Loucy (cell line): Measurements from ENCODE around the gene RBM48.

Experiments
- H2AFZ ChIP-seq: fragments of 200-600 bp; sonication (generic); 2 replicates; pipeline ENCODE4 v1.6.0; 2016; ENCODE audit warnings: antibody characterized with exemption, mild to moderate bottlenecking, low read length, moderate library complexity
- H3F3A ChIP-seq: fragments of 200-600 bp; 2 replicates; pipeline ENCODE4 v1.6.0; 2016; ENCODE audit warnings: antibody characterized with exemption, low read depth, mild to moderate bottlenecking
- H3K27me3 ChIP-seq: fragments of 200-600 bp; sonication (generic); 2 replicates; pipeline ENCODE4 v1.6.1; 2014; ENCODE audit warnings: low read length, mild to moderate bottlenecking; ENCODE audit not compliant: insufficient read depth, poor library complexity, severe bottlenecking
- H3K36me3 ChIP-seq: fragments of 200-600 bp; sonication (generic); 2 replicates; pipeline ENCODE4 v1.6.1; 2016; ENCODE audit warnings: low read length; ENCODE audit not compliant: insufficient read depth
- H3K4me1 ChIP-seq: fragments of 200-600 bp; sonication (generic); 2 replicates; pipeline ENCODE4 v1.5.1; 2014; ENCODE audit warnings: low read length, mild to moderate bottlenecking; ENCODE audit not compliant: insufficient read depth, poor library complexity, severe bottlenecking
- H3K4me2 ChIP-seq: fragments of 200-600 bp; sonication (generic); 2 replicates; pipeline ENCODE4 v1.6.0; 2014; ENCODE audit warnings: antibody characterized with exemption, low read length, low read depth, mild to moderate bottlenecking; ENCODE audit not compliant: poor library complexity, severe bottlenecking
- H3K4me3 ChIP-seq: fragments of 200-600 bp; sonication (generic); 2 replicates; pipeline ENCODE4 v1.5.1; 2014; ENCODE audit warnings: low read length, mild to moderate bottlenecking, mixed read lengths; ENCODE audit not compliant: poor library complexity, severe bottlenecking
- H3K79me2 ChIP-seq: fragments of 200-600 bp; sonication (generic); 2 replicates; pipeline ENCODE4 v1.6.1; 2014; ENCODE audit warnings: low read length; ENCODE audit not compliant: insufficient read depth
- H3K9ac ChIP-seq: fragments of 200-600 bp; sonication (generic); 2 replicates; pipeline ENCODE4 v1.6.0; 2014; ENCODE audit warnings: mild to moderate bottlenecking, low read depth, low read length, moderate library complexity; ENCODE audit not compliant: poor library complexity, severe bottlenecking
- H3K9me2 ChIP-seq: fragments of 200-600 bp; sonication (generic); replicated peaks from 2 replicates; pipeline ENCODE4 v1.6.1; 2016; ENCODE audit warnings: low read depth, low read length, mixed read lengths
- H3K9me3 ChIP-seq: fragments of 200-600 bp; sonication (generic); 2 replicates; pipeline ENCODE4 v1.6.1; 2014; ENCODE audit warnings: mild to moderate bottlenecking, antibody characterized with exemption, low read length, low read depth; ENCODE audit not compliant: insufficient read depth
- H4K20me1 ChIP-seq: fragments of 200-600 bp; sonication (generic); 2 replicates; pipeline ENCODE4 v1.6.0; 2014; ENCODE audit warnings: antibody characterized with exemption, low read length, mild to moderate bottlenecking; ENCODE audit not compliant: insufficient read depth, poor library complexity, severe bottlenecking
- CTCF ChIP-seq: fragments of 200-600 bp; sonication (generic); conservative IDR thresholded peaks from 2 replicates; pipeline ENCODE4 v1.5.1; 2014; ENCODE audit warnings: mild to moderate bottlenecking, antibody characterized with exemption, low read length
- EZH2phosphoT487 ChIP-seq: fragments of 200-600 bp; IDR thresholded peaks from 2 replicates; pipeline ENCODE4 v1.6.1; 2018; ENCODE audit warnings: antibody characterized with exemption, mild to moderate bottlenecking, moderate library complexity, borderline replicate concordance

Gene RBM48

GRCh38 chr7:92508946-92509345, 19.6 kb upstream of the RBM48 start:
- Histone ChIP-seq H3K9me2 (no peaks in the 10 kb centered on the region), H3K36me3 (no peaks in the 10 kb centered on the region), H4K20me1 (no peaks in the 10 kb centered on the region), H3K4me3 (no peak overlapping the region), H2AFZ (no peak overlapping the region), H3F3A (no peaks in the 10 kb centered on the region), H3K4me2 (no peak overlapping the region), H3K79me2 (no peaks in the 10 kb centered on the region), H3K9ac (no peak overlapping the region), H3K4me1 (no peaks in the 10 kb centered on the region), H3K27me3 (no peaks in the 10 kb centered on the region), H3K9me3 (no peaks in the 10 kb centered on the region)
- TF ChIP-seq EZH2phosphoT487: no peak
- TF ChIP-seq CTCF: no peak

DNA sequence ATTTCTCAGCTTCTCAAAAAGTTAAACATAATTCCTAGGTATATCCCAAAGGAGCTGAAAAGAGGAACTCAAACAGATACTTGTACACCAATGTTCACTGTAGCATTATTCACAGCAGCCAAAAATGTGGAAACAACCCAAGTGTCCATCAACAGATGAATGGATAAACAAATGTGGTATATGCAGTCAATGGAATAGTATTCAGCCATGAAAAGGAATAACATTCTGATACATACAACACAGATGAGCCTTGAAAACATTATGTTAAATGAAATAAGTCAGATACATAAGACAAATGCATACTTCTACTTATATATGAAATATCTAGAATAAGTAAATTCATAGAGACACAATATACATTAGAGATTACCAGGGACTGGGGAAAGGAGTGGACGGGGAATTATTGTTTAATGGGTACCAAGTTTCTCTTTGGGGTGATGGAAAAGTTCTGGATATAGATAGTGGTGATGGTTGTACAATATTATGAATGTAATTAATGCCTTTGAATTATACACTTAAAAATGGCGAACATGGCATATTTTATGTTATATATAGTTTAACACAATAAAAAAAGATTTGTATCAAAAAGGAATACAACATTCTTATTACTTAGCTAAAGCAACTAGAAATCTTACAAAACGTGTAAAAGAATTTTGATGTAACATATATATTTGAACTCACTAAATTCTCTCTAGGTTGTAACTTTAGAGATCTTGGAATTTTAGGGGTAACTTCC, 15.3 kb upstream of the RBM48 start:
- no peaks in the 10 kb centered on the region for H3K9me2 ChIP-seq
- H4K20me1 ChIP-seq: no peaks in the 10 kb centered on the region
- H3K27me3 ChIP-seq: no peaks in the 10 kb centered on the region
- H3K4me3 ChIP-seq: no peak overlapping the region
- no peak overlapping the region for H3K9ac ChIP-seq
- no peaks in the 10 kb centered on the region for H3F3A ChIP-seq
- H2AFZ ChIP-seq: no peak overlapping the region
- TF ChIP-seq CTCF (no peak), EZH2phosphoT487 (no peak)
- no peaks in the 10 kb centered on the region for H3K9me3 ChIP-seq
- peaks cover 10% of the 10 kb centered on the region; the same call in 1 of the 2 replicates for H3K36me3 ChIP-seq
- H3K4me2 ChIP-seq: no peak overlapping the region
- H3K4me1 ChIP-seq: no peaks in the 10 kb centered on the region
- H3K79me2 ChIP-seq: no peaks in the 10 kb centered on the region

- no peaks in the 10 kb centered on the region for H3K4me1 ChIP-seq
- H3K27me3 ChIP-seq: no peaks in the 10 kb centered on the region
- H3K36me3 ChIP-seq: peaks cover 10% of the 10 kb centered on the region; the same call in 1 of the 2 replicates
- no peak for TF ChIP-seq EZH2phosphoT487
- no peak for TF ChIP-seq CTCF
- H3K79me2 ChIP-seq: no peaks in the 10 kb centered on the region
- H3K9me3 ChIP-seq: no peaks in the 10 kb centered on the region
- H3K4me3 ChIP-seq: no peak overlapping the region
- H3K9ac ChIP-seq: no peak overlapping the region
- H4K20me1 ChIP-seq: no peaks in the 10 kb centered on the region
- no peaks in the 10 kb centered on the region for H3K9me2 ChIP-seq
- no peaks in the 10 kb centered on the region for H3F3A ChIP-seq
- H2AFZ ChIP-seq: no peak overlapping the region
- H3K4me2 ChIP-seq: no peak overlapping the region
Observed at GRCh38 chr7:92517631-92518030, 11.0 kb upstream of the RBM48 start.
